ENCODE data around the gene TNNT3. TPM values are rescaled to one million over a fixed set of nuclear protein-coding genes. Genes with fewer than 3 reads are reported as not detected.

Gene TNNT3
- total RNA-seq, 1 experiment from 2014 or later = not detected

DNA sequence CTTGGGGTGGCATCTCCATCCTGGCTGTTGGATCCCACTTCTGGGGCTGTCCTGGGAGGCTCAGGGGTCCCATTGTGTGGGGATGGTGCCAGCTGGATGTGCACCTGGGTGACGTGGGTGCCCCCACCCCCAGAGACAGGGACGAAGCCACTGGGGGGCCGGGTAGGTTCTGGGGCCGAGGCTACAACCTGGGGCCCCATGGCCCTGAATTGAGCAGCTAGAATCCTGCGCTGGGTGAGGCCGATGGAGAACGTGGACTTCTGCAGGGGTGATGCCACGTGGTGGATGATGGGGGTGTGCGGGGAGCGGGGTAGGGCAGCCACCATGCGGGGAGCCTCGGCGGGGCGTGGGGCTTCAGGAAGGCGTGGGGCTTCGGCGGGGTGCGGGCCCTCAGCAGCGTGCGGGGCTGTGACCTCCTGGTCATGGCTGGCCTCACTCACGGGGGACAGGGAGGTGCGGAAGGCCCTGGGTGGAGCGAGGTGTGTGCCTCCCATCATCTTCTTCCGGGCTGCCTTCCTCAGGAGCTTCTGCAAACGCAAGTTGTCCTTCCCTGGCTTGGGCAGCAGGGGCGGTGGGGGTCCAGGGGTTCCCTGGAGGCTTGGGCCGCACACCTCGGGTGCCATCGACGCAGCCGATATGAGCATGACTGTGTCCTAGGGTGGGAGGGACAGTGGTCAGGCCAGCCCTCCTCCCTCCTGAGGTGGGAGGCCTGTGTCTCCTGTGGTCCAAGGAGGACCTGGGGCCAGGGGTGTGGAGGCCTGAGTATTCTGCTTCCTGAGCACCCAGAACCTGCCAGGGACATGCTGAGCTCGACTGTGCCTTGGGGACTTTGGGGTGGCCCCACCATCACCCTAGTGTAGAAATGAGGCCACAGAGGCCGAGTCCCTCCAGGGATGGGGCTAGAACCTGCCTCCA, 29.3 kb upstream of the TNNT3 start:
- H3K4me3 Mint-ChIP-seq = no peak overlapping the region
- no peak overlapping the region for H3K9ac ChIP-seq (ENCODE audit: extremely low read depth, insufficient read length, low read length)

More for the DNA sequence above, 29.3 kb upstream of the TNNT3 start:
- H3K14ac ChIP-seq (ENCODE audit: insufficient read depth, low read length) = no peak overlapping the region; the same call in 1 of the 2 replicates
- H2AK5ac ChIP-seq (ENCODE audit: insufficient read length, low read length) = no peak overlapping the region
- no peak overlapping the region for H2BK120ac ChIP-seq (ENCODE audit: low read depth, low read length, poor library complexity, severe bottlenecking)
- no peaks in the 10 kb centered on the region for H3K9me3 ChIP-seq (ENCODE audit: control insufficient read depth, low read depth, low read length)
- no peak overlapping the region for H3K27ac ChIP-seq (ENCODE audit: insufficient read length, low read depth, low read length)
- H3T11ph ChIP-seq (ENCODE audit: low read length) = no peak overlapping the region
- no peak for DNase-seq
- H2AFZ ChIP-seq (ENCODE audit: low read length) = no peak overlapping the region
- H4K91ac ChIP-seq (ENCODE audit: insufficient read length, low read depth, low read length) = no peak overlapping the region
- no peak overlapping the region for H2BK5ac ChIP-seq (ENCODE audit: insufficient read length, low read length)
- H3K79me2 ChIP-seq (ENCODE audit: insufficient read depth, low read length) = no peaks in the 10 kb centered on the region
- H4K5ac ChIP-seq (ENCODE audit: insufficient read length, low read depth, low read length) = no peak overlapping the region
- H3K27me3 ChIP-seq (ENCODE audit: insufficient read depth, low read length) = no peaks in the 10 kb centered on the region
- Mint-ChIP-seq H3K4me1 (no peaks in the 10 kb centered on the region), H3K36me3 (ENCODE audit: insufficient read depth in 1 of 3, low read depth in 3 of 3) (no peaks in the 10 kb centered on the region), H3K27me3 (ENCODE audit: low read depth) (peaks cover 19% of the 10 kb centered on the region), H3K9me3 (no peaks in the 10 kb centered on the region; a peak in 1 of 5 replicates), H3K27ac (no peak overlapping the region)
- no peak overlapping the region for H2BK15ac ChIP-seq (ENCODE audit: low read depth, low read length)
- TF ChIP-seq, protein P1, sequence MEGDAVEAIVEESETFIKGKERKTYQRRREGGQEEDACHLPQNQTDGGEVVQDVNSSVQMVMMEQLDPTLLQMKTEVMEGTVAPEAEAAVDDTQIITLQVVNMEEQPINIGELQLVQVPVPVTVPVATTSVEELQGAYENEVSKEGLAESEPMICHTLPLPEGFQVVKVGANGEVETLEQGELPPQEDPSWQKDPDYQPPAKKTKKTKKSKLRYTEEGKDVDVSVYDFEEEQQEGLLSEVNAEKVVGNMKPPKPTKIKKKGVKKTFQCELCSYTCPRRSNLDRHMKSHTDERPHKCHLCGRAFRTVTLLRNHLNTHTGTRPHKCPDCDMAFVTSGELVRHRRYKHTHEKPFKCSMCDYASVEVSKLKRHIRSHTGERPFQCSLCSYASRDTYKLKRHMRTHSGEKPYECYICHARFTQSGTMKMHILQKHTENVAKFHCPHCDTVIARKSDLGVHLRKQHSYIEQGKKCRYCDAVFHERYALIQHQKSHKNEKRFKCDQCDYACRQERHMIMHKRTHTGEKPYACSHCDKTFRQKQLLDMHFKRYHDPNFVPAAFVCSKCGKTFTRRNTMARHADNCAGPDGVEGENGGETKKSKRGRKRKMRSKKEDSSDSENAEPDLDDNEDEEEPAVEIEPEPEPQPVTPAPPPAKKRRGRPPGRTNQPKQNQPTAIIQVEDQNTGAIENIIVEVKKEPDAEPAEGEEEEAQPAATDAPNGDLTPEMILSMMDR (conservative IDR thresholded peaks at IDR 0.05) = no peak
- H3K56ac ChIP-seq (ENCODE audit: insufficient read length, low read depth, low read length) = no peak overlapping the region
- no peaks in the 10 kb centered on the region for H3K79me1 ChIP-seq (ENCODE audit: insufficient read depth, low read depth, low read length, poor library complexity, severe bottlenecking)
- no peak overlapping the region for H3K4ac ChIP-seq (ENCODE audit: low read depth, low read length)
- H3K4me1 ChIP-seq (ENCODE audit: insufficient read depth, low read length) = no peaks in the 10 kb centered on the region
- no peak overlapping the region for H3K23ac ChIP-seq (ENCODE audit: insufficient read length, low read depth, low read length)
- H2BK12ac ChIP-seq (ENCODE audit: insufficient read length, low read depth, low read length) = no peak overlapping the region
- H4K20me1 ChIP-seq (ENCODE audit: control insufficient read depth, insufficient read depth, insufficient read length) = no peaks in the 10 kb centered on the region
- H3K4me2 ChIP-seq (ENCODE audit: insufficient read depth, insufficient read length, low read length) = no peak overlapping the region
- no peak overlapping the region for H2BK20ac ChIP-seq (ENCODE audit: low read depth, low read length, poor library complexity, severe bottlenecking)
- H3K18ac ChIP-seq (ENCODE audit: insufficient read length, low read depth, low read length) = no peak overlapping the region
- no peak overlapping the region for H4K8ac ChIP-seq (replicated peaks; ENCODE audit: insufficient read length, low read depth, low read length)
- H3K23me2 ChIP-seq (ENCODE audit: insufficient read length, low read depth, low read length, poor library complexity, severe bottlenecking) = no peaks in the 10 kb centered on the region
- no CpG with 5 or more reads among the region's 33 CpGs for WGBS (ENCODE audit: extremely low coverage, insufficient read length, low lambda C conversion rate)
